HG02852 (cell line): ENCODE measurements around the gene ST6GALNAC1.
"Not testable (repeated sequence)": the region's sequence is repeated elsewhere in the genome, so short reads cannot be mapped to it uniquely, and the experiment has no call there.

Experiments used
- ATAC-seq: cut with Tn5 transposase; IDR thresholded peaks from one replicate; pipeline ENCODE4 v1.9.1; 2021; ENCODE audit warnings: mild to moderate bottlenecking, moderate library complexity; ENCODE audit not compliant: unreplicated experiment

The ST6GALNAC1 gene

DNA sequence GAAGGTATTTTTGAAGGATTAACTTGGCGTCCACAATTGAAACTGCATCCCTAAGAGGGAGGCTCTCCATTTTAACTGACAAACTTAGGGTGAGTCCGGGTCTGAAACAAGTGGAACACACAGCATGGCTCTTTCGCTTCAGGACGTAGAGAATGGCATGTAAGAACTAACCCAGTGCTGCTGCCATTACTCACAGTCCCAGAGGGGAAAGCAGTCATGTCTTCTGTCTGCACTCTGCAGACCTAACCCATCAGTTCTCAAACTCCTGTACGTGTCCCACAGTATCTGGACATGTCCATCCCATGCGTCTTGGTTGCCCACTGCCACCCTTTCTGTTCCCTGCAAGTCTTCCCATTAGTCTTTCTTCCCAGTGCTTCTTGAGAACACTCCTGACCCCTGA, 563 bp downstream of the ST6GALNAC1 start:
- no peak for ATAC-seq

DNA sequence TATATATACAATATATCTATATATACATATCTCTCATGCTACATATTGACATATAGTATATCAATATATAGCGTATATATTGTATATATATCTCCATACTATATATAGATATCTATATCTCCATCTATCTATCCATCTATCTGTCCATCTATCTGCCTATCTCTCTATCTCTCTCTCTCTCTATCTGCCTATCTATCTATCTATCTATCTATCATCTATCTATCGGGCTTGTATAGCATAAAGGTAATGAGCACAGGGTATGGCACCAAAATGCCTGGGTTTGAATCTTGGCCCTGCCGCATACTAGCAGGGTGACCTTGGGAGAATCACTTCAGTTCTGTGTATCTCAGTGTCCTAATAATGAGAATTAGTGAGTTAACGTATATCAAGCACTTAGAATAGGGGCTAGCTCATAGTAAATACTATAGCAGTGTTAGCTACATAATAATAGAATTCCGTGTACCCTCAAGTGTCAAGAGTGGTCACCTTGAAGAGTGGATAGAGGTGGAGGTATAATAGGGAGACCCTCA, 1.5 kb downstream of the ST6GALNAC1 start:
- no peak for ATAC-seq

DNA sequence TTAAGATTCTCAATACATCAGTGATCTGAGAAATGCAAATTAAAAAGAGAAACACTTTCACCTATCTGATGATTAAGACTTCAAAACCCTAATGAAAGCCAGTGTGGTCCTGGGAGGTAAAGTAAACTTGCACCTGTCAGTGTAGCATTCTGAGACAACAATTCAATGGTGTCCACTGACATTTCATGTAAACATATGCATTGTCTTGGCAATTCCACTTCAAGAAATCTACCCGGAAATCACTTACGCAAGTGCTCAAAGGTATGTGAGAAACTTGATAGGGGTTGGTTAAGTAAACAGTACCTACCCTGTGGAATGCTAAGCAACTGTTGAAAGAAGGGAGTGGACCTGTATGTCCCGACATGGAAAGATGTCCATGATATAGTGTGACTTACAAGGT, 2.1 kb downstream of the ST6GALNAC1 start:
- ATAC-seq, result no peak

DNA sequence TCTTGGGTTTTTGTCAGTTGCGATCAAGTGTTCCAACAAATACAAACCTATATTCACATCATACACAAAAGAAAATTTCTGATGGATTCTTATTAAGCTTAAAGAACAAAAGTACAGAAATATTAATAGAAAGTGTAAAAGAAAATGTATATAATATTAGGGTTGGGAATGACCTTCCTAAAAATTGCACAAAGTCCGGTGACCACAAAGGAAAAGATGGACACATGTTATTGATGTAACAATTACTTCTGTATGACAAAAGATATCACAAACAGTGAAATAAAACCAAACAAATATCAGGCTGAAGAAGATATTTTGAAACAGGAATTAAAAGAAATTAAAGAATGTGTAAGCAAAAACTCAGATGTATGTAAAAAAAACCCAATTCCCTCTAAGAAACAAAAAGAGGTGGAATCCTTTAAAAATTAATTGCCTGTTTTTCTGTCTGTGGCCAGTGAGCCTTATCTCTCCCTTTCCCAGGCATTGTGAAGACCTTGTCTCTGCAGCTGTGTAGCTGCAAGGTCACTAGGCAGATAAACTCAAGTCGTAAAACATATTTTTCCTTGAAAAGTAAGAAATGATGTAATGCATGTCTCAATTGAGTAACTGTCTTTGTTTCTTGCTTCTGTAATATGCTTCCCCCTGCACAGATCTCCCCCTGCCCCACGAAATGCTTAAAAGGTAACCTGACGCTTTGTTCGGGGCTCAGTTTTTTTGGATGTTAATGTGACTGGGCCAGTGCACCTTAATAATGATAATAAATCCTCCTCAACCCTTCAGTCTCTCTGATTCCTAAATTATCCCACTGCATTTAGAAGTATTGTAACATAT, 2.8 kb downstream of the ST6GALNAC1 start:
- no peak for ATAC-seq

DNA sequence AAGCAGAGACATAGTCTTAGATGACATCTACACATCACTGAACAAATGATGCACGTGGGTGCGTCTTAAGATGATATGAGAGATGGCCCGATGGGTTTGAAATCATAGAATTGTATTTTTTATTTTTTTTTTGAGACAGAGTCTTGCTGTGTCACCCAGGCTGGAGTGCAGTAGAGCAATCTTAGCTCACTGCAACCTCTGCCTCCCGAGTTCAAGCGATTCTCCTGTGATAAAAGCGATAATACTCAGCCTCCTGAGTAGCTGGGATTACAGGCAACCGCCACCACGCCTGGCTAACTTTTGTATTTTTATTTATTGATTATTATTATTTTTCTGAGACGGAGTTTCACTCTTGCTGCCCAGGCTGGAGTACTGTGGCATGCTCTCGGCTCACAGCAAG, 5.3 kb downstream of the ST6GALNAC1 start:
- ATAC-seq, result no peak

DNA sequence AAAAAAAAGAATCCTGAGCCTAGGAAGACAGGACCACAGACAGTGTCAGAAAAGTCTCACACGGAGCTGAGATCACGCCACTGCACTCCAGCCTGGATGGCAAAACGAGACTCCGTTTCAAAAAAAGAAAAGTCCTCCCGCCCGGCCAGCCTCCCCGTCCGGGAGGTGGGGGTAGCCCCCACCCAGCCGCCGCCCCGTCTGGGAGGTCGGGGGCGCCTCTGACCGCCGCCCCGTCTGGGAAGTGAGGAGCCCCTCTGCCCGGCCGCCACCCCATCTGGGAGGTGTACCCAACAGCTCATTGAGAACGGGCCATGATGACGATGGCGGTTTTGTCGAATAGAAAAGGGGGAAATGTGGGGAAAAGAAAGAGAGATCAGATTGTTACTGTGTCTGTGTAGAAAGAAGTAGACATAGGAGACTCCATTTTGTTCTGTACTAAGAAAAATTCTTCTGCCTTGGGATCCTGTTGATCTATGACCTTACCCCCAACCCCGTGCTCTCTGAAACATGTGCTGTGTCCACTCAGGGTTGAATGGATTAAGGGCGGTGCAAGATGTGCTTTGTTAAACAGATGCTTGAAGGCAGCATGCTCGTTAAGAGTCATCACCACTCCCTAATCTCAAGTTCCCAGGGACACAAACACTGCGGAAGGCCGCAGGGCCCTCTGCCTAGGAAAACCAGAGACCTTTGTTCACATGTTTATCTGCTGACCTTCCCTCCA, 6.9 kb downstream of the ST6GALNAC1 start:
- ATAC-seq, result not testable (repeated sequence)

DNA sequence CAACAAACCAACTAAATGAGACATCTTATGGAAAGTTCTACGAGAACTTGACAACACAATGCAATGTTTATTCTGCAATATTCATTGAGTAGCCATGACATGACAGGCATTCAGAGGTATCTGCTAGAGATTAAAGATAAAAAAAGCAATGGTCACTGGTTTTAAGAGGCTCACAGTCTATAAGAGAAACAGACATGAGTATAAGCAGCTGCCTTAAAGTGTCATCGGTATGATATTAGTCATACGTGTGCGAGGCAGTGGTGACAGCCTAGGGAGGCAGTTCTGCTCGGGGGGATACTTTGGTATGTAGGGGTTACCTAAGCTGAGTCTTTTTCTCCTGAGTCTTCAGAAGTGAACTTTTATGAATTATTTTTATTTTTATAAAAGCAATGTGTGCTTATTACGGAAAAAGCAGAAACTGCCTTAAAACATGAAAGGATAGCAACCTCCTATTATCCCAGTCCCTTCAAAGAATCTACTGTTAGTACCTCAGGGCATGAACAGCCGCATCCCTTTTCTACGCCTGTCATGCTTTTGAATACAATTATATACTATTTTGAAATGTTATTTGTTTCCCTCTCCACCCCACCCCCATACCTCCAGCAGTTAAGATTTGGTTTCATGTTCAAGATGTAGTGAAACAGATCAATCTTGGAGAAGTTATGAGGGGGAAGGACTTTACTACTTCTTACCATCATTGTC, 7.7 kb downstream of the ST6GALNAC1 start:
- no peak for ATAC-seq

DNA sequence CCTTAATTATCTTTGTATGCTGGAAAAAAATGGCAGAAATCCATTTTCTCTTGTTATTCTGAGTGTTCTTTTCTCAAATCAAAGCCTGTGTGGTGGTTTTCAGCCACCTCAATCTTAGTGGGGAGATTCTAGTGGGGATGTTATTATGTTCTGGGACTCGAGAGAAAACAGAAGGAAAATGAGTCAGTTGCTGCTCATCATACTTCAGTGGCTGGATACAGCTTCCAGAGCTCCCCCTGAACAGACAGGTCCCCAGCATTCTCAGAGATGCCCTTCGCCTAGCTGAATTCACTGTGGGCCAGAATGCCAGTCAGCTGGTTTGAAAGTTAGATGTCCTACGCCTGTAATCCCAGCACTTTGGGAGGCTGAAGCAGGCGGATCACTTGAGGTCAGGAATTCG, 8.5 kb downstream of the ST6GALNAC1 start:
- ATAC-seq, result no peak

DNA sequence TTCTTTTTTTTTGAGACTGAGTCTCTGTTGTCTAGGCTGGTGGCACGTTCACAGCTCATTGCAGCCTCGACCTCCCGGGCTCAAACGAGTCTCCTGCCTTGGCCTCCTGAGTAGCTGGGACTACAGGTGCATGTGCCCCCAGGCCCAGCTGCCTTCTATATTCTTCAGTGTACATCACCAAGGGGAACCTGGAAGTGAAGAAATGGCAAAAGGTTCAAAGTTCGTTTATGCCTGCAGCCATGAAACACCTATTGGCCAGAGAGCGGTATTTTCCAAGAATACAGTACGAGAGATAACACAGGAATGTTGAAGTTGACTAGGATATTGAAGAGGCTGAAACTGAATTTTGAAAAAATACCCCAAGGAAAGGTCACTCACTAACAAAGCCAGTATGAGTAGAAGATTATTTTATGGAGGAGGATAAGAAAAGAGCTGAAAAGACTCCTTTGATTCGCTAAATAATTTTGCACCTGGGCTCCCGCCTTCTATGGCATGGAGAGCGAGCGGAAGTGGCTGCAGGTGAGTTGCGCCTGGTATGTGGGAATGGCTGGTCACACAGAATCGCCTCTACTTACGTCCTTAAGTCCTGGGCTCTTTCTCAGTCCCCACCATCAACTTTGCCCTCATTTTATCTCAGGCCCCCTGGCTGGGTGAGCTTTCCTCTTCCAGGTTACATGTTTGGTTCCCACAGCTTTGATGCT, 9.8 kb downstream of the ST6GALNAC1 start:
- no peak for ATAC-seq

DNA sequence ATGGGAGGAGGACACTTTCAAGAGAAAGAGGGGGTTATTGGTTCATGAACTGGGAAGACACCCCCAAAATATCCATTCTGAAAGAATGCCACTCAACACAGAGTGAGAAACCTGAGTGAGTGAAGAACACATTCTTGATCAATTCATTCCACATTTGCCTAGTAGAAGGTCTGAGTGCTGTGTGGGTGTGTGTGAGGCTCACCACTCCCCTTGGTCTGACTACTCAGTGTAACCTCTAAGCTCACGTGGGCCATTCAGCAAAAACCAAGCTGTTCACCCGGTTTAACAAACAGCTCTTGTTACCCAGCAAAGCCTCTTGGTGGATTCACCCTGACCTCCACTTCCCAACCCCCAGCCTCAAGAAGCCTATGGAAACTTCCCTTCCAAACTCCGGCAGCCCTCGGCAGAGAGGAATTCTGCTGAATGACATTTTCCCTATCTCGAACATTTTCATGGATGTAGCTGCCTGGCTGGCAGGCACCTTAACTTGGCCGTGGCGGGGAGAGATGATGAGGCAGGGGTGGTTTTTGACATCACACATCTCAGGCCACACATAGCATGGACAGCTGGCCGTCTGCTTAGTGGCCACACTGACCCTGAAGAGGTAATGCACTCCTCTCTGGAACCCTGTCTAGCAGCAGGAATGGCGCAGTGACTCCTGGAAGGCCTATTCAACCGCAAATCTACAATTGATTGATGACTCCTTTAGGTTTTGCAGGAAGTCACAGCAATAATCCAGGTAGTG, 11.6 kb downstream of the ST6GALNAC1 start:
- no peak for ATAC-seq

DNA sequence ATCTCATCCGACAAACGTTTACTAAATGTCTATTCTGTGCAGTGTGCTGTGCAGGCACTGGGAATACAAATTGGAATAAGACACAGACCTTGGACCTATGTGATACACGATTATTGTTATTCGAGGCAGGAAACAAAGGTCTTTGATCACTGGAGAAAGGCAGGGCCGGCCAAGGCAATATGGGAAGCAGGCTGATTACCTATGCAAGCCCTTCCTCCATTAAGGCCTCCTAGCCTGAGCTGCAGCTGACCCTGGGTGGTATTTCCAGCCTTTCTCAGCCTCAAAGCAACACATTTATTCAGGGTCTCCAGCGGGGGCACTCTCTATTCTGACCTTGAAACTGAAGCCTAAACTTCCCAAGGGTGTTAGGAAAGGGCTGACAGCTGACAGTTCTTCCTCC, 13.4 kb downstream of the ST6GALNAC1 start:
- ATAC-seq, result no peak

DNA sequence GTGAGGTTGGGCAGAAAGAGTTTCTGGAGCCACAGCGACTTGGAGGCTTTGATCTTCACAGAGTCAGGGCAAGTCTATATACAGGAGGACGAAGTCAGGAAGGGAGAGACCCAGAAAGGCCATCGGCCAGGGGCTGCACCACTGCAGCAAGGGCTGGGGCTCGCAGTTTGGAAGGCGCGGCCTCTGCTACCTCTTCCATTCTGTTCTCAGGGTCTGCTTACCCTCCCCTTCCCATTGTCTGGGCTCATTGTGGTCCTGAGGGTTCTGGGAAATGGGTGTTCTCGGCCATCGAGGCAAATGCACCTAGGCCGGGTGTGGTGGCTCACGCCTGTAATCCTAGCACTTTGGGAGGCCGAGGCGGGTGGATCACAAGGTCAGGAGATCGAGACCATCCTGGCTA, 16.0 kb downstream of the ST6GALNAC1 start:
- ATAC-seq, result no peak

DNA sequence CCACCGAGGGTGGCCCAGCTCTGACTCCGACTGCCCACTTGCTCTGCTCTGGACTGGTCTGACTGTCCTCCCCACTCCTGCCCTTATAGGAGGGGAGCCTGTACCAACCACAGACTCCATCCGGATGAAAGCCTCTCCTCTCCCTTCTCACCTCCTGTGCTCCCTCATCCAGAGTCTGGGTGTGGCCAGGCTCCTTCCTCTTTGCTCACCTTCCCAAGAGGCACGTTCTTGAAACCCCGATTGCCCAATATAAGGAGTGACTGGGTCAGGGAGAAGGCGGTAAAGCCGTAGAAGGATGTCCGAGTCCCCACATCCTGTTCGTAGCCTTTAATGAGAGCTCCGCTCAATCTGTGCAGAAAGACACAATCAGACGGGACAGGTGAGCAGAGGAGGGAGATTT, 17.1 kb downstream of the ST6GALNAC1 start:
- ATAC-seq, result no peak

DNA sequence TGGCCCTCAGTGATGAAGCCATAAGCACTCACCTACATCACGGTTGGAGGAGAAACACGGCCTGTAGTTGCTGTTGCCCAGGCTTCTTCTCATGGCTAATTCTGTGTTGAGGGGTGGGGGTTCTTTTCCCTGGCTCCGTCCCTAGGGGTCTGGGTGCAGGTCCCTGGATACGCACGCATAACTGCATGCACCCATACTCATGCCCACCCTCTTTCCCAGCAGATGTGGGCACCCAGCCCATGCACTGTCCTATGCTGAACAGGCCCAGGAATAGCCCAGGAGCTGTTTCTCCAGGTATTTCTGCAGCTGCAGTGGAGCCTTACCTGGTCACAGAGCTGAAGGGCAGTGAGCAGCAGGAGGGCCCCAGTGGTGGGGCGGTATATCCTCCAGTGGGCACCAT, 18.1 kb downstream of the ST6GALNAC1 start:
- ATAC-seq, result no peak

DNA sequence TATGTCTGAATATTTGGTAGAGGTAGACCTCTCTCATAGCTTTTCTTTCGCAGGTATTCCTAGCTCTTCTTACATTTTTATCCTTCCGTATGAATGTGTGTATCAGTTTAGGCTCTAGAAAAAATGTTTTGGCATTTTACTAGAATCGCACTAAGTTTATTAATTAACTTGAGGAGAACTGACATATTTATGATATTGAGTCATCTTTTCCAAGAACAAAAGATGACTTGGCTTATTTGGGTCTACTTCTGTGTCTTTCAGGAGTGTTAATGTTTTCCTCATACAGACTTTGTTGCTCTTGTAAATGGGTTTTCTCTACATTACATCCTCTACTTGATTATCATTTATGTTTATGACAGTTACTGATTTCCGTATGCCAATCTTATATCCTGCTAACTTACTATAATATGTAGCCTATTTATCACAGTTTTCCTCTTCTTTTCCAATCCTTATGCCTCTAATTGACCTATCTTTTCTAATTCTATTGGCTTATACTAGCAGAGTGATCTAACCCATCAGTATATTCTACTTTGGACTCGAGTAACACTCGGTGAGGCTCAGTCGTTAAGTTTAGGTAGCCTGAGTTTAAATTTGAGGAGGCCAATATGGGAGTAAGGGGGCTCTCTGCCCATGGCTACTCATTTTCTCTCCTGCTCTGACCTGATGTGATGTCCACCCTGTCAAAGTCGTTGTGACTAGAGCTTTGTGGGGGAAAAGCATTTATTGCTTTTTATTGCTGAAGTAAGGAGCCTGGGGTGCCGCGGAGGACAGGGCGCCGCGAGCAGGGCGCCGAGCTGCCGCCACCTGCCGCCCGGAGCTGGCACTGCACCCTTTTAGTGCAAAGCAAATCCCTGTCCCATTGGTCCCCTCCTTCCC, 20.0 kb downstream of the ST6GALNAC1 start:
- no peak for ATAC-seq

DNA sequence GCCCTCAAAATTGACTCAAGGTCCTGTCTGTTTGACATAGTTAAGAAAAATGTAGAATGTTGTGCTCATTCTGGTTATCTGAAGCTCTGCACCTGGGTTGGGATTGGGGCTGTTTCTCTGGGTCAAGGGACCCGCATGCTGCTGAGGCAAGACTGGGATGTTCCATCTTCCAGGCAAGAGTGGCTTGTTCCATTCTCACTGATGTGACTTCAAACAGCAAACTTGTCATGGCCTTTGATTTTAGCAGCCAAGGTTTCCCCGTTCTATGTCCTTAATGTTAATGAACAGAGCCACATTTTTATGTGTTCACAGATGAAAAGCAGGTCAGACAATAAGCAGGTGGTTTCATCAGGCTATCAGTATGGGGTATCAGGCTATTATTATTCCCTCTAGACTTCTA, 25.7 kb downstream of the ST6GALNAC1 start:
- no peak for ATAC-seq

DNA sequence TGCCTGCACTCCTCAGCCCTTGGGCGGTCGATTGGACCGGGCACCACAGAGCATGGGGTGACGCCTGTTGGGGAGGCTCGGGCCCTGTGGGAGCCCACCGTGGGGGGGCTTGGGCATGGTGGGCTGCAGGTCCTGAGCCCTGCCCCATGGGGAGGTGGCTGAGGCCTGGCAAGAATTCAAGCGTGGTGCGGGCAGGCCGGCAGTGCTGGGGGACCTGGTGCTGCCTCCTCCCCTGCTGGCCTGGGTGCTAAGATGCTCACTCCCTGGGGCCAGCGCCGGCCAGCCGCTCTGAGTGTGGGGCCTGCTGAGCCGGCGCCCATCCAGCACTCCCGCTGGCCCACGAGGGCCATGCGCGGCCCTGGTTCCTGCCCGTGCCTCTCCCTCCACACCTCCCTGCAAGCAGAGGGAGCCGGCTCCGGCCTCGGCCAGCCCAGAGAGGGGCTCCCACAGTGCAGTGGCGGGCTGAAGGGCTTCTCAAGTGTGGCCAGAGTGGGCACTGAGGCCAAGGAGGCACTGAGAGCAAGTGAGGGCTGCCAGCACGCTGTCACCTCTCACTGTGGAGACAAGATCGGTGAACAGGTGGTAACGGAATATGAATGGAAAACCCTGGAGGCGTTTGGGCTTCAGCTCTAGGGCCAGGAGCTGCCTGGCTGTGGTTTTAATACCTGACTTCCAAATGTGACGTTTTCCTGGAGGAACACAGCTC, 28.5 kb downstream of the ST6GALNAC1 start:
- no peak for ATAC-seq

DNA sequence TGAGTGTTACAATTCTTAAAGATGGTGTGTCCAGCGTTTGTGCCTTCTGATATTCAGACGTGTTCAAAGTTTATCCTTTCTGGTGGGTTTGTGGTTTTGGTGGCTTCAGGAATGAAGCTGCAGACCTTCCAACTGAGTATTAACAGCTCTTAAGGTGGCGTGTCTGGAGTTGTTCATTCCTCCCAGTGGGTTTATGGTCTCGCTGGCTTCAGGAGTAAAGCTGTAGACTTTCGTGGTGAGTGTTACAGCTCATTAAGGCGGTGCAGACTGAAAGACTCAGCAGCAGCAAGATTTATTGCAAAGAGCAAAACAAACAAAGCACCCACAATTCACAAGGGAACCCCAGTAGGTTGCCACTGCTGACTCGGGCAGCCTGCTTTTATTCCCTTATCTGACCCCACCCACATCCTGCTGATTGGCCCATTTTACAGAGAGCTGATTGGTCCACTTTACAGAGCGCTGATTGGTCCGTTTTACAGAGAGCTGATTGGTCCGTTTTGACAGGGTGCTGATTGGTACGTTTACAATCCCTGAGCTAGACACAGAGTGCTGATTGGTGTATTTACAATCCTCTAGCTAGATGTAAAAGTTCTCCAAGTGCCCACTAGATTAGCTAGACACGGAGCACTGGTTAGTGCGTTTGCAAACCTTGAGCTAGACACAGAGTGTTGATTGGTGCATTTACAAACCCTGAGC, 29.3 kb downstream of the ST6GALNAC1 start:
- ATAC-seq, result not testable (repeated sequence)
